Measurements from ENCODE around the gene ZFP82.

GRCh38 chr19:36363845-36364244 is 54.6 kb downstream of the ZFP82 start:
- TF ChIP-seq CTCF (IDR thresholded peaks at IDR 0.05) (no peak), POLR2A (IDR thresholded peaks at IDR 0.05) (no peak)

Measured in right lobe of liver (tissue), 4 donors.